Stimulated activated CD8-positive, alpha-beta memory T cell treated with anti-CD3 and anti-CD28 coated beads, Interleukin-4, amount 100 ng/mL, for 48 hours (primary cell): Measurements from ENCODE around the gene FHAD1.

Source experiments
- DNase-seq: peaks from one replicate; pipeline ENCODE4 v3.0.0-alpha.2; 2020

FHAD1 gene

DNA sequence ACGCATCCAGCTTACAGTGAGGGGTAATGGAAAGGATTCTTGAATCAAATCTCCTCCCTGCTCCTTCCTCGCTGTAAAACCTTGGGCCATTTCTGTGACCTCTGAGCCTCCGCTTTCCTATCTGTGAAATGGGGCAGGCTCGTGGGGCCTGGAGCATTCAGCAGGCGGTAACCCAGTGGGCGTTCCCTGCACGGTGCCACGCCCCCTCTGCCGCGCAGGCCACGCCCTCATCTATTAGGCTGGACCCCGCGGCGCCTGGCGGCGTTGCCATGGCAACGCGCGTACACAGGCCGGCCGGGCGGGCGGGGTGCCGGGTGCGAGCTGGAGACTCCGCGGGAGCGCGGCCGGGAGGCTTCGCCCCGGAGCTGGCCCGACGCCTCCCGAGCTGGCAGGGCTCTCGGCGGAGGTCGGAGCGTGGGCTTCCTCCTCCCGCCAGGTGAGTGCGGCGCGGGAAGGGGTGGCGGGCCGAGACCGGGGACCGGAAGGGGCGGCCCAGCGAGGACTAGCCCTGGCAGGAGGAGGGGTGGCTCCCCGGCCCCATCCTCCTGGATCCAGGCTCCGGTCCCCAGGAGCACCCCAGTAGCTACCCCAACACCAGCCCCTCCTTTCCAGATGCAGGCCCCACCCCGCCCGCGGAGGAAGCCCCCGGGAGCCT is at the start of gene FHAD1:
FHAD1 (plus strand) TSS at position 264 of the 655 bp plus-strand sequence. CDS start 4,562 bp downstream, outside the sequence.
- DNase-seq = peak; percentile 75

- DNase-seq = no peak
These were observed 49.2 kb upstream of the FHAD1 start for GRCh38 chr1:15197591-15198447.

GRCh38 chr1:15198684-15199083 is 48.3 kb upstream of the FHAD1 start:
- no peak for DNase-seq

- no peak for DNase-seq
These were observed 45.8 kb upstream of the FHAD1 start for GRCh38 chr1:15201221-15201620.

DNA sequence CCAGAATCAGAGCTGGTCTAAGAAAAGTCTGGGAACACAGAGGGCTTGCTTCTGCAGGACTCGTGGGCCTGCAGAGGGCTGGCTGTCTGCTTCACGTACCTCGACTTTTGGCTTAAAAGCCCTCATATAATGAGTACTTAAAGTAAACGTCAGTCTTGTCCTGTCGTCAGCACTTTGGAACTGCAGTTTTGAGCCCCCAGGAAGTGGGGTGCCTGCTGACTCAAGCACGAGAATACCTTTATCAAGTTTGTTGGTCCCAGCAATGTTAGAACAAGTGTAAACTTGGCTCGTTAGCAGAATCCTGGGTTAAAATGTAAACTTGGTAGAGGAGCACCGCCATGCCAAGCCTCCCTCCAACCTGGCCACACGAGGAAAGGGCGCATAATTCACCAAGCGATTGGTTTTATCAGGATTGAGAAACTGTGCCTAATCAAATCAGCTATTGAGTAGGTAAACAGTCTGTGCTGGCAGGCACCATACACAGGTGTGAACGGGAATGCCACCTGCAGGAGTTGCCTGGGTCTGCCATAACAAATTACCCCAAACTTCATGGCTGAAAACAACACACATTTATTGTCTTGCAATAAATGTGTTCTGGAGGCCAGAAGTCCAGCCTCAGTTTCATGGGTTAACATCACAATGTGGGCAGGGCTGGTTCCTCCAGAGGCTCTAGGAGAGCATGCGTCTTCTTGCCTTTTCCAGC is 45.0 kb upstream of the FHAD1 start:
- no peak for DNase-seq

DNA sequence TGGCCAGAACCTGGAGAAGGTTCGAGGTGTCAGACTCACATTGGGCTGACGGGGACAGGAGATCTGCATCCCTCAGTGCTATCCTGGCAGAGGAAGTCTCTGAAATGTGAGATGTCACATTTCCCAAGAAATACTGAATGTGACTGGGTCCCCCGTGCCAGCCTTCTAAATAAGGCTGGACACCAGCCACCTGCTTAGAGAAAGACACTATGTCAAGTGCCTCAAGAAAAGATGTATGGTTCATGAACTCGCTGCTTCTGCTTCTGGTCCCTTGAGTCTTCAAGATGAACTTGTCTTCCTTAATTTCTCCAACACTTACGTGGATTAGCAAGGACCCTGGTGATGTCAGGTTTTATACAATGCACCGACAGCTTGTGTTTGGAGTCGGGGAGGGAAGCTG is 42.1 kb upstream of the FHAD1 start:
- DNase-seq = no peak

- no peak for DNase-seq
These were observed 41.3 kb upstream of the FHAD1 start for GRCh38 chr1:15205586-15206346.

DNA sequence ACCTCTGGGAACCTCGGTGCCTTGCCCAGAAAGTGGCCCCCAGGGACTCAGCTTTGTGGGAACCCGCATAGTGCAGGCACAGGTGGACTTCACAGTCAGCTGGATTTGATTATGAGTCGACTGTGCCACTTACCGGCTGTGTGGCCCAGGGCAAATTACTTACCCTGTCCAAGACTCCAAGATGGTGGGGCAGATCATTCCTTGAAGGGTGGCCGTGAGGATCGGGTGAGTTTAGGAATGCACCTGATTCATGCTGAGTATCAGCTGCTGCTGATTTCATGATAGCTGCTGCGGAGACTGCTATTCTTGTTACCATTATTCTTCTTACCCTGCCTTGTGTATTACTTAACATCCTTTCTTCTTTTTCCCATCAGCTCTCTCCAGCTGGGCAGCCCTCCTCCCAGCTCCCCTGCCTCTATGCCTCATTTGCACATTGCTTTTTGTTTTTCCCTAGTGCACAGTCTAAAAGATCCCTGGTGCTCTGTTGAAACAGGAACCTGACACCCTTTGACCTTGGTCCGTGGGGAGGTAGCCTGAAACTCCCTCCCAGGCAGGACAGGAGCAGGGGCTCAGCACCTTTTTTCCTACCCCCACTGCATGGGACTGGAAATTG is 40.5 kb upstream of the FHAD1 start:
- no peak for DNase-seq

DNA sequence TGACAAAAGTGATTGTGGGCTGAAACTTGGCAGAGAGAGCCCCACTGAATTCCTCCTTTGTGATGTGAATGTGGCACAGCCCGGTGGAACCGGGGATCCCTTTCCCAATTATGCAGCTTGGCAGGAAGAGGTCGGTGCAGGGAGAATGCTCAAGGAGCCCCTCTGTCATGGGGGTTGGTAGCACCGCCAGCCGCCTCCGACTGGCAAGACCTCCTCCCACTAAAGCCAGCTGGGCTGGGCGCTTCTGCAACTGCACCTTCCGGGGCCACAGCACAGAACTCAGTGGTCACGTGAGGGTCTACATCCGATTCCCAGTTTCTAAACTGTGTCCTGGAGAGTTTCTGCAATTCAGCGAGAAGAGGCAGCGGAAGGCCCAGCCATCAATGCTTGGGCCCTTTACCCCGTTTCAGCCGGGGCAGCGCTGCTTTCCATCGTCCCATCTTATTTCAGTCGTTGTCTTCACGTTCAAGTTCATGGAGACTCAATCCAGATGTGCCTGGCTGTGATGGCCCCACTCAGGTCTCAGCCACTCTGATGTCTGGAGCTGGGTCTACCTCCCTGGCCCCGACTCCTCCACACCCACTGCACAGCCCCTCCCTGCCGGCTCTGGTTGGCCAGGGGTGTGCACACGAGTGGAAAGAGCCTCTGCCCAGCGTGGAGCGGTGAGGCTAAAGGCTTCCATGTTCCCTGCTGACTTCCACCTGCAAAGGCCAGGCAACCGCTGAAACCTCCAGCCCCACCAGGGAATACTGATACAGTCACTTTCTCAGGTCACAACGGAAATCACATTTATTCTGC is 39.8 kb upstream of the FHAD1 start:
- DNase-seq = no peak

- no peak for DNase-seq
These were observed 39.1 kb upstream of the FHAD1 start for GRCh38 chr1:15207829-15208429.

DNA sequence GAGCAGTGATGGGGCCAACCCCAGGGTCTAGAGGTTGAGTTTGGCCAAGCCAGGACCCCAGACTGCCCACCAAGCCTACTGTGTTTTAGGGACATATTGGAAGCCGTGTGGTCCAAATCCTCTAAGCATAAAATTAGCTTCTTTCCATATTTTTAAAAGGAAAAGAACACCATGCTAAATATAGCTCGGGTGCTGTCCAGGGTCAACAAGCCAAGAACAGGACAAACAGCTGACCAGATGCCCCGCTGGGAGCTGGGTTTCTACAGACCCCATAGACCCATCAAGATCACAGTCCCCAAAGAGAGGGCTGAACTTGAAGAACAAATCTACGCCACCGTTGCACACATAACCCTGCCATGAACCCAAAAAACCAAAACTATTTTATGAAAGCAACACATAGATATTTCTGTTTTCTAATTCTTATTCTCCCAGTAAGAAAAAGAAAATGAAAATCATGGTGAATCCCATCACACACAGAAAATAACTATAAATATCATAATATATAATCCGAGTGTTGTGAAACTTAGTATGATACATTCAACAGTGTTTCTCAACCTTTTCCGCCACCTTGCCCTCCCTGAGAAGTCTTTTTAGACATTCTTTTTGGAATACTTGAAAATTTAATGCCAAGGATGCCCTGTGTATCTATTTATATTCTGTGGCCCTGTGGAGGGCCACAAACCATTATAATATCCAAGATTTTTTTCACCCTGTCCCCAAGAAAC is 36.2 kb upstream of the FHAD1 start:
- no peak for DNase-seq

- no peak for DNase-seq
These were observed 35.6 kb upstream of the FHAD1 start for GRCh38 chr1:15211424-15211823.

- DNase-seq = no peak
These were observed 34.6 kb upstream of the FHAD1 start for GRCh38 chr1:15212216-15212953.

DNA sequence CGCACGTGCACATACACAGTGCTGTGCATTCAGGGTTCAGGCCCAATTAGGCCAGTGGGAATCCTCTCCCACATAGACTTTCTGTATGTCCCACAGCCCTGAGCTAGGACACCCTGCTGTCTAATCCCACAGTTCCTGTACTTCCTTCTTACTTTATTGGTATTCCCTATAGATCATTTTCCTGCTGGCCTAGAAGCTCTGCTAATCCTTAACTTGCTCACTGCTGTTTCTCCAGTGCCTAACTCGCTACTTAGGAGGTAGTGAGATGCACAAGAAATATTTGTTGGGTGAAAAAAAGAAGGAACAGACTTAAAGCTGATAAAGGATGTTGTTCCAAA is 34.1 kb upstream of the FHAD1 start:
- DNase-seq = no peak

- DNase-seq = no peak
These were observed 33.6 kb upstream of the FHAD1 start for GRCh38 chr1:15213341-15213821.

- DNase-seq = no peak
These were observed 32.5 kb upstream of the FHAD1 start for GRCh38 chr1:15214527-15214926.

GRCh38 chr1:15215116-15215515 is 31.9 kb upstream of the FHAD1 start:
- no peak for DNase-seq

DNA sequence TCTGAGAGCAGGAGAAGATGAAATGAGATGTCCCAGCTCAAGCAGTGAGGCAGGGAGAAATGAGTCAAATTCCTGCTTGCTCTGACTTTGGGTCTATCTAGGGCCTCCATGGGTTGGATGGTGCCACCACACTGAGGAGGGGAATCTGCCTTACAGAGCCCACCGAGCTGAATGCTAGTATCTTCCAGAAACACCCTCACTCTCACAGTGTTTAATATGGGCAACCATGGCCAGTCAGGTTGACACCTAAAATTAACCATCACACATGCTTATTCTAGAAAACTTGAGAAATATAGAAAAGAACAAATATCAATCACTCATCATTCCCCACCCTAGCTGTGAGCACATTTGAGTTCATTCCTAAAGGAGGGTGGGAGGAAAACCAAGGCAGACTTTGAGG is 29.4 kb upstream of the FHAD1 start:
- DNase-seq = no peak
